ENCODE results near the gene STOM.
A peak's percentile ranks its signal among the peaks of the same experiment; 100 is the strongest.

STOM gene

DNA sequence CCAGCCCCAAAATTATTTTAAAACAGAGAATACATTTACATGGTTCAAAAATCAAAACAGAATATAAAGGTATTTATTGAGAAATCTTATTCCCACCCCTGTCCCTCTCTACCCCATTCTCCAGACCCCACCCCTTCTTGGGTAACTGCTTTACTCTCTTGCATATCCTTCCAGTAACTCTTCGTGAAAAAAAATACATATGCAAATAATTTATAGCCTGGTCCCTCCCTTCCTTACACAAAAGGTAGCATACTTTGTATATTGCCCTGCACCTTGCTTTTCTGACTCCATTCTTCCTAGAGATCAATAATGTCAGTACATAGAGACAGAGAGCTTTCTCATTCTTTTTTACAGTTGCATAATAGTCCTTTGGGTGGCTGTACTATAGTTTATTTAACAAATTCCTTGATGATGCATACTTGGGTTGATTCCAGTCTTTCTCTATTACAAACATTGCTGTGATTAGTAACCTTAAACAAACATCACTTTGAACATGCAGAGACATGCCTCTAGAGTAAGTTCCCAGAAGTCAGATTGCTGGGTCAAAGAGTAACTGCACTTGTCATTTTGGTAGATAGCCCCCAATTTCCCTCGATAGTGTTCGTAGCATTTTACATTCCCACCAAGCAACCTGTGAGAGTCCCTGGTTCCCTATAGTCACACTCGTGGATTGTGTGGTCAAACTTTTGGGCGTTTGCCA, 47.9 kb downstream of the STOM start:
- peak; percentile 87 for DNase-seq (ENCODE audit: low spot score)

DNA sequence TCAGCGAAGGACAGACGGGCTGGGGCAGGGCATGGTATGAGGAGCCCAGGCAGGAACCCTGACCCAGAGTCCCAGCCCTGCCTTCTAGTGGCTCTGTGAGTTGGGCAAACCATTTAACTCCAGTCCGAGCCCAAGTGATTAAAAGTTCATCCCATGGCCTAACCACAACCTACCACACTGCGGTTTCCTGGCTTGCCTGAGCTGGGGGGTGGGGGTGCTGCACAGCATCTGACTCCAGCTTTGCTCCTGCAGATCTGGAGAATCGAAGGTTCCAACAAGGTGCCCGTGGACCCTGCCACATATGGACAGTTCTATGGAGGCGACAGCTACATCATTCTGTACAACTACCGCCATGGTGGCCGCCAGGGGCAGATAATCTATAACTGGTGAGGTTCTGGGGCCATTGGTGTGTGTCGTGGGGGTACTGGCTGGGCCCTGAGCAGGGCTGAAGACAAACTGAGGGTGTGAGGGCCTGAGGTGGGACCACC, 49.0 kb downstream of the STOM start:
- no peak for DNase-seq (ENCODE audit: low spot score)

DNA sequence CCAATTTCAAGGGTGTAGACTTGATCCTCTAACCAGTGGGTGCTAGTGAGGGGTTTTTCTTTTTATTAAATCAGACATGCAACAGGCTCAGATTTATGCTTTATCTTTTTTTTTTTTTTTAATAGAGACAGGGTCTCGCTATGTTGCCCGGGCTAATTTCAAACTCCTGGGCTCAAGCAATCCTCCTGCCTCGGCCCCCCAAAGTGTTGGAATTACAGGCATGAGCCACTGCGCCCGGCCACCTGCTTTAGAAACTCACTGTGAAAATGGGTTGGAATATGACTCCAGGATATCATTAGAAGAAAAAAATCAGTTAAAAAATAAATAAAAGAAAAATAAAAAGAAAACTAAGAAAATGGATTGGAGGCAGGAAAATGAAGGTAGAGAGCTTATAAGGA, 50.7 kb downstream of the STOM start:
- DNase-seq (ENCODE audit: low spot score), result no peak

DNA sequence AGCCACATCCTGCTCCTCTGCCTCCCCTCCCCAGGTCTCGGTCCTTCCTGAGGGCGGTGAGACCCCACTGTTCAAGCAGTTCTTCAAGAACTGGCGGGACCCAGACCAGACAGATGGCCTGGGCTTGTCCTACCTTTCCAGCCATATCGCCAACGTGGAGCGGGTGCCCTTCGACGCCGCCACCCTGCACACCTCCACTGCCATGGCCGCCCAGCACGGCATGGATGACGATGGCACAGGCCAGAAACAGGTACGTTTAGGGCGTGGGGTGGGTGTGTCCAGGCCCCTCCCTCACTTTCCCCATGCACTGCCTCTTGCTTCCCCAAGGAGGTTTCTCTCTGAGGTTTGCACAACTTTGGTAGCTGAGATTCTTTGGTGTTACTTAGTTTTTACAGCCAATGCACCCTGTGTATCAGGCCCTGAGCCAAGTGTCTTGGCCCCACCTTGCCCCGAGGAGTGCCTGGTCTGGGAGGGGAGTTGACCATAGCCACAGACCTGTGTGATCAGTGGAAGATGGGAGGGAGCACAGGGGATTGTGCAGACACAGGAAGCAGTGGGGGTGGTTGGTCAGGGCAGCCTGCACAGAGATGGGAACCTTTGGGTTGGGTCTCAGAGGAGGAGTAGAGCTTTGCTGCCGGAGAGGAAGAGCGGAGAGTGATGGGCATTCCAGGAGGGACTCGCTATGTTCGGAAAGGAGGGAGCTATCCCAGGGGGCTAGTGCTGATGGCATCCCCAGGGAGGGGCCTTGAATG, 51.2 kb downstream of the STOM start:
- DNase-seq (ENCODE audit: low spot score), result no peak

DNA sequence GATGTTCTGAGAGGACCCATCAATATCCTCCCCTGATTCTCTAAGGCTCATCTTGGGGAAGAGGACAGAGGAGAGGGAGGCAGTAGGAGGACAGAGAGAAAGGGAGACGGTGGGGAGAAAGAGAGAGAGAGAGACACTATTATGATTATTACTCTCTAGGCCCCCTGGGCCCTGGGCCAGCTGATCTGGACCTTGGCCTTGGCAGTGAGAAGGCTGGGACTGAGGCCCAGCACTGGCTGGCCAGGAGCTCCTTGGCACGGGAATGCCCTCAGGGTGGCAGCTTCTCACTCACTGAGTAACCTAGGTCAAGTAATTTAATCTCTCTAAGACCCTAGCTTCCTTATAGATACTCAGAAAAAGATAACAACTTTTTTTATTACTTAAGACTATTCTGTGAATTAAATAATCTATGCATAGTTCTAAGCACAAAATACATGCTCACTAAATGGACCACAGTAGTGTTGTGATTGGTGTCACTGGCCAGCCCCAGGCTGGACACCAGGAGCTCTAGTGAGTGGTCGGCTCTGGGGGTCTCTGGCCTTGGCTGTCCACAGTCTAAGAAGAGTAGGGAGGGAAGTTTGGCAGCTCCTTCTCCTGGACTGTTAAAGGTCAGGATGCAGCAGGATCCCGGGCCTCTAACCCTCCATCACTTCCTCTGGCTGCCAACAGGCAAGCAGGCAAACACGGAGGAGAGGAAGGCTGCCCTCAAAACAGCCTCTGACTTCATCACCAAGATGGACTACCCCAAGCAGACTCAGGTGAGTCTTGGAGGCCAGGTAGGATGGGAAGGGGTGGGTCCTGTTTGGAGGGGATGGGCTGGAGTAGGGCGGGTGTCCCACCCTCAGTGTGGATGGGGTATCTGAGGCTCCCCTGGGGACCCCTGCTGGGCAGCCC, 52.1 kb downstream of the STOM start:
- no peak for DNase-seq (ENCODE audit: low spot score)

DNA sequence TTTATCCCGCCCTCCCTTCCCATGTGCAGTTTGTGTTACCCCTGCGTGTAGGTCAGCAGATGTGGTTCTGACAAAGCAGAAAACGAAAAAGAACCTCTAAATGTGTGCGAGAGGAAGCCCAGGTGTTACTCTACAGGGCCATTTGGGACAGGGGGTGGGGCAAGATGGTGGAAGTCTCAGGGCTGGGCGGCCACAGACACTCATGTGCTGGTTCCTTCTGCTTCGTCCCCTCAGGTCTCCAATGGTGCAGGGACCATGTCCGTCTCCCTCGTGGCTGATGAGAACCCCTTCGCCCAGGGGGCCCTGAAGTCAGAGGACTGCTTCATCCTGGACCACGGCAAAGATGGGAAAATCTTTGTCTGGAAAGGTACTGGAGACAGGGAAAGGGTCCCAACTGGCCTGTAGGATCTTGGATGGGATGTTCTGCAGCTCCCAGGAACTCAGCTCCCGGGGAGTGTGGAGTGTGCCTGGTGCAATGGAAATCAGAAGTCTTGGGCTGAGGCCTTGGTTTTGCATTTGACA, 53.1 kb downstream of the STOM start:
- no peak for DNase-seq (ENCODE audit: low spot score)

DNA sequence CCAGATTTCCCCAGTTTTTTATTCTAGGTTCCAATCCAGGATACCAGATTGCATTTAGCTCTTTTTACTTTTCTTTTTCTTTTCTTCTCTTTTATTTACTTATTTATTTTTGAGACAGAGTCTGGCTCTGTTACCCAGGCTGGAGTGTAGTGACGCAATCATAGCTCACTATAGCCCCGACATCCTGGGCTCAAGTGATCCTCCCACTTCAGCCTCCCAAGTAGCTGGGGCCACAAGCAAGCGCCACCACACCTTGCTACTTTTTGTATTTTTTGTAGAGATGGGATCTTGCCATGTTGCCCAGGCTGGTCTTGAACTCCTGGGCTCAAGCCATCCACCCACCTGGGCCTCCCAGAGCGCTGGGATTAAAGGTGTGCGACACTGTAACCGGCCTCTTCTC, 53.7 kb downstream of the STOM start:
- DNase-seq (ENCODE audit: low spot score), result no peak

DNA sequence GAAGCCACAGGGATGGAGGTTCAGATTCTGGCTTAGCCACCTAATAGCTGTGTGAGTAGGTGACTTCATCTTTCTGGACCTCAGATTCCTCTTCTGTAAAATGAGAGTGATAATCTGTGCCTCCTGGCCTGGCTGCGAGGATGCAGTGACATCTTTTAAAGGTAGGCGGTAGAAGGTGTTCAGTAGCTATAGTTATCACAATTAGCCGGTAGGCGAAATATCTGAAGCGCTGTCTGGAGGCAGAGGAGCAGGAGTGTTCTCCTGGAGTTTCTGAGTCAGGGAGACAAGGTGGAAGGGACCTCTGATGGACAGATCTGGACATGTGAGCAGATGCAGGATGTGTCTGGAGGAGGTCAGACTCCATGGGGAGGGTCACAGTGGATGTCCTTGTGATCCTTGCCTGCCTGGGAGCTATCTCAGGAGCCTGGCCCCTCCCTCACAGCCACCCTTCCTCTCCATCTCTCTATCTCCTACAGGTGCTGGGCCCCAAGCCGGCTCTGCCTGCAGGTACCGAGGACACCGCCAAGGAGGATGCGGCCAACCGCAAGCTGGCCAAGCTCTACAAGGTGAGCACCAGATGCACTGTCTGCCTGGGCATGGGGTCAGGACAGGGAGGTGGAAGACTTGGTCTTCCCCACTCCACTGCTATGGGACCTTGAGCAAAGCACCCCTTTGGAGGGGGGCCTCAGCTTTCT, 56.4 kb downstream of the STOM start:
- no peak for DNase-seq (ENCODE audit: low spot score)

DNA sequence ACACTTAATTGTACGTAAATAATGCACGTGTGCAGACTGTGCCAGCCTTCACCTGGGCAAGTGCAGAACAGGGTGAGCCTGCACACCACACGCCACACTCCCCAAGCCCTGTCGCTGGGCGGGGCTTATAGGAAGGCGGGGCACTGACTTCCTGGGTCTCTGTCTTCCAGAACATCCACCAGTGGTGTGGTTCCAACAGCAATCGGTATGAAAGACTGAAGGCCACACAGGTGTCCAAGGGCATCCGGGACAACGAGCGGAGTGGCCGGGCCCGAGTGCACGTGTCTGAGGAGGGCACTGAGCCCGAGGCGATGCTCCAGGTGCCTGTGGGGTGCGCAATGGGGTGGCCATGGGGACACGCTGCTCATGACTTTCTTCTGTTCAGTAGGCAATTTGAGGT, 57.9 kb downstream of the STOM start:
- DNase-seq (ENCODE audit: low spot score), result no peak

DNA sequence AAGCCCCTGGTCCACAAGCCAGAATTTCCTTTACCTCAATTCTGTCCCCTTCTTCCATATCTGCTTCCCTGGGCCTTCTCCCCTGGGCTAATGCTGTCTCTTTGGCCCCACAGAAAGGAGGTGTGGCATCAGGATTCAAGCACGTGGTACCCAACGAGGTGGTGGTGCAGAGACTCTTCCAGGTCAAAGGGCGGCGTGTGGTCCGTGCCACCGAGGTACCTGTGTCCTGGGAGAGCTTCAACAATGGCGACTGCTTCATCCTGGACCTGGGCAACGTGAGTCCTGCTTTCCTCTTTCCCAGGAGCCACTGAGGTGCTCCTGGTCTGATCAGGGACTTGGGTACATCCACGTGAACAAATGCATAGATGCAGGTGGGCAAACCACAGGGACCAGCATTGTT, 59.5 kb downstream of the STOM start:
- no peak for DNase-seq (ENCODE audit: low spot score)

DNA sequence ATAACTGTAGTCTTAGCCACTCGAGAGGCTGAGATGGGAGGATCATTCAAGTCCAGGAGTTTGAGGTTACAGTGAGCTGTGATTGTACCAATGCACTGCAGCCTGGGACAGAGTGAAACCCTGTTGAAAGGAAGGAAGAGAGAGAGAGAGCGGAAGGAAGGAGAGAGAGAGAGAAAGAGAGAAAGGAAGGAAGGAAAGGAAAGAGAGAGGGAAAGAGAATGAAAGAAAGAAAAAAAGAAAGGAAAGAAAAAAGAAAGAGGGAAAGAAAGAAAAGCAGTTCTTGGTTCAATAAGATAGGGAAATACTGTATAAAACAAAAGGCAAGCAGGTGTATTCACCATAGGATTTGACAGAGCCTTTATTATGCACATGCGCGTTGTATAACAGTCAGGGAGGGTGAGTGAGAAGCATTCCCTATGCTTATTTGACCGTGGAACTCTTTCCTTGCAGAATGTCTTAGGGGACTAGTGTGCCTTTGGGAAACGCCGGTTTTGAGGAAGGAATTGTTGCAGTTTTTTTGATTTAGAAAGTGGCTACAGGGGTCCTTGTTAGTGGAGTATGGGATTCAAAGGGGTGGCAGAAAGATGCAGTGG, 60.1 kb downstream of the STOM start:
- DNase-seq (ENCODE audit: low spot score), result no peak

DNA sequence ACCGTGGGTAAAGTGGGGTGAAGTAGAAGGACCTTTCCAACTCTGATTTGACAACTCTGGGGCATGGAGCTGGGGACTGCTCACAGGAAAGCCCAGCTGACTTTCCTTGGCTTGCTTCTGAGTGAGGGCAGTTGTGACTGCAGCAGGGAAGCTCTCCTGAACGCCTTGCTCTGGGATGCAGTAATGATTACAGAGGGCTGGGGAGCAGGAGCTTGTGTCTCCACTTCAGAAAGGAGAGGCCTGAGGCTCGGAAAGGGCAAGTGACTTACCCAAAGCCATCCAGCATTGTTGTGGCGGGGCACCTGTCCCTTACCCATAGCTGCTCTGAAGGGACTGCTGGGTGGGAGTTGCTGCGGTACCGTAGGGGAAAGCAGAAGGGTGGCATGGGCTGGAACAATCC, 60.9 kb downstream of the STOM start:
- no peak for DNase-seq (ENCODE audit: low spot score)

DNA sequence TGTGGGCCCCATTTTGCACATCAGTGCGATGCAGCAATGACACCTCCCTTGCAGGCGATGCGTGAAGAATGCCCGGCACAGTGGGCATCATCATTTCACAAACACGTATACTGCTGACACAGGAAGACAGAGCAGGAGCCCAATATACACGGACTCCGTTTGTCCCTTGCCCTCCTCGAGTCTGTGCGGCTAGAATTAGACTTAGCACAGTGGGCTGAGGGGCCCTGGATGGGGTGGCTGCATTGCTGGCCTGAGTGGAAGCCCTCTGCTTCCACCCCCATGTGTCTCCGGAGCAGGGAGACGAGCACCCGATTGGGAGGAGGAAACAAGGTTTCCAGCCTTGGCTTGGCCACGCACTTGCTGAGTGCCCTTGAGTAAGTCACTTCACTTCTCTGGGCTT, 61.3 kb downstream of the STOM start:
- DNase-seq (ENCODE audit: low spot score), result no peak

DNA sequence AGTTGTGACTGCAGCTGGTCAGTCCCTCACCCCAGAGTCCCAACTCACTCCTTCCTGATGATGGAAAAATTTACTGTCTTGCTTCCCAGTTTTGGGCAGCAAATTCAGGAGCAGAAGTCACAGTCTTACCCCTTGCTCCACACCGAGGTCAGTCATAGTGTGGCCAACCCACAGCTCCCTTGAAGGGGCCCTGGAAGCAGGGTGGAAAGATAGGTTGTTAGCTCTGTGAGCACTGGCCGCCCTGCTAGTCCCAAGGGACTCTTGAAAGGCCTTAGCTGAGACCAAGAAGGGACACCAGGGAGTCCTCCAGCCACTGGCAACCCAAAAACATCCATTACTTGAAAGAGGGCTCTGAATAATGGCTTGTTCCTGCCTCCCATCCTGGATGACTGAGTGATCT, 62.1 kb downstream of the STOM start:
- DNase-seq (ENCODE audit: low spot score), result no peak

DNA sequence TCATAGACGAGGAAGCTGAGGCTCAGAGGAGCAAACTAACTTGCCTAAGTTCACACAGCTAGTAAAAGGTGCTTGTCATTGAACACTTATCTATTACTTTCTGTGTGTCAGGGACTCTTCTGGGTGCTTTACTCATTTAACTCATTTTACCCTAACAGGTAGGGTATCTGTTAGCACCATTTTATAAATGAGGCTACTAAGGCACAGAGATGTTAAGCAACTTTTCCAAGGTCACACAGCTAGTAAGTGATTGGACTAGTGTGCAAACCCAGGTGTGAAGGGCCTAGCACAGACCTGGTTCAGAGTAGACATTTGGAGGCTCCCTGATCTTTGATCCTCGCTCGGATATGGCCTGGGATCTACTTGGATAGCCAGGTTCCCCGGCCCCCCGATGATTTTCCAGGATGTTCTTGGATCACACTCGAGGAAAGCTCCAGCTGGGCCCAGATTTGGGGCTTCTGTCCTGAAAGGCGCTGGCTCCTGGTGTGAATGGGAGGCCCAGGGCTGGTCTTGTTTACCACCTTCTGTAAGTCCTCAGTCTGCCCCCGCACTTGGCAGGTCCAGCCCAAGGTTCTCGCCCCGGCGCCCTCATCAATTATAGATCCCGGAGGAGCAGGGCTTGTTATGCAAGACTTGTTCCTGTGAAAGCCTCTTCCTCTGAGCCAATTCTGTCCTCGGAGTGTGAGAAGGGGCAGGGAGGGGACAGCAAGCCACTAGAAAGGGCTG, 64.6 kb downstream of the STOM start:
- no peak for DNase-seq (ENCODE audit: low spot score)

DNA sequence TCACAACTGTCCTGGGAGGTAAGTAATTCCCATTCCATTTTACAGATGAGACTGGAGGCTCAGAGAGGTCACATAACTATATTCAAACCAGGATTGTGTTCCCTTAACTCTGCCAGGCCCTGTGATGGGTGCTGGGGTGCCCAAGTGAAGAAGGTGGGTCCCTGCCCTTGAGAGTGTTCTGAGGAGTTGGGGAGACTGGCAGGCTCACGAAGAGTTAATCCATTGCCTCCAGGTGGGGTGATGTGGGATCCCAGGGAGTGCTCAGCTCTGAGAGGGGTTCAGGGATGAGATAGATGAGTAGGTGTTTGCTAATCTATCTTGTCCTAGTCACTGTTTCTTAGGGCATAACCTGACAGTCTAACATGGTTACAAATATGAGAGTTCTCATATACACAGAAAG, 65.3 kb downstream of the STOM start:
- no peak for DNase-seq (ENCODE audit: low spot score)

DNA sequence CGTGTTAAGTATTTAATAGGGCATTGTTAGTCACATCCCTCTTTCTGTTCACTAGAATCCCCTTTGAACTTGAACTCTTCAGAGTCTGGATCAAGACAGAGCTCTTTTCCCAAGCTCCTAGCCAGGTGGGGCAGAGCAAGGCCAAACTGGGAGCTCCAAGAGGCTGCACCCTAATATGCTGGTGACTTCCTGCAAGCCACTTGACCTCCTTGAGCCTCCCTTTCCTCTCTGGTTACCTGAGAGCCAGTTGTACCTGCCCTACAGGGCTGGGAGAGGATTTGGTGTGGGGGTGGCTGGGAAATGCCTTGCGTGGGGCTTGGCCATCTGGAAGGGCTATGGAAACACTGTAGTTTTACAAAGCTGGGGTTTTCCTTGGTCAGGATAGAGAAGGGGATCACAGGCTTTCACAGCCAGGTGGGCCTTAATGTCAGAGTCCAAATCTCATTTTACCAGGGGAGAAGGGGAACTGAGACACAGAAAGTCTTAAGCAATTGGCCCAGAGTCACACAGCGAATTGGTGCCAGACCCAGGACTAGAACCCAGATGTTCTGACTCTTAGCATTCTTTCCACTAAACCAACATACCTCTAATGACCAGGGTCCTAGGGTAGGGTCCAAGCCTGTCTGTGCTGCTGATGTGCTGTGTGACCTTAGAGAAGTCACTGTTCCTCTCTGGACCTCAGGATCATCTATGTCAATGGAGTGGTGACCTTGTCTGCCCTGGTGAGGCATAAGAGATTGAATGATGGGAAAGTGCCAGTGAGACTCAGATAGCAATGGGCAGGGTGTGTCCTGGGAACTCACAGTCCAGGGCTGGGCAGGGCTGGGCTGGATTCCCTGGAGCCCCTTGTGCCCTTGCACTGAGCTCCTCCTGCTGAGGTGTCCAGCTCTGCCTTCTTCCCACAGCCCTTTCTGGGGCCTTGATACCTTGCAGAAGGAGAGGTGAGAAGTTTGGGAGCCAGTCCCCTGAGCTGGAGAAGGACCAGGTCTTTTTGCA, 66.3 kb downstream of the STOM start:
- DNase-seq (ENCODE audit: low spot score), result no peak

DNA sequence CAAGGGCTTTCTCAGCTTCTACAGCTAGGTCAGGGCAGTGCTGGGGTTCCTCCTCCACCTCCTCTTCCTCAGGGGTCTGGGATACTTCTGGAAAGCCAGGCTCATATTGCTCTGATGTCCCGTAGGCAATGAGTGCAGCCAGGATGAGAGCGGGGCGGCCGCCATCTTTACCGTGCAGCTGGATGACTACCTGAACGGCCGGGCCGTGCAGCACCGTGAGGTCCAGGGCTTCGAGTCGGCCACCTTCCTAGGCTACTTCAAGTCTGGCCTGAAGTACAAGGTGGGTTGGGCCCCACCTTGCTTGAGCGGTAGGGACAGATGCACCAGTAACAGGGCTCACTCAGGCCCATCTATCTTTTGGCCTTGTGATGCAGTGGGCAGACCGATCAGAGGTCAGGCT, 67.3 kb downstream of the STOM start:
- DNase-seq (ENCODE audit: low spot score), result no peak

DNA sequence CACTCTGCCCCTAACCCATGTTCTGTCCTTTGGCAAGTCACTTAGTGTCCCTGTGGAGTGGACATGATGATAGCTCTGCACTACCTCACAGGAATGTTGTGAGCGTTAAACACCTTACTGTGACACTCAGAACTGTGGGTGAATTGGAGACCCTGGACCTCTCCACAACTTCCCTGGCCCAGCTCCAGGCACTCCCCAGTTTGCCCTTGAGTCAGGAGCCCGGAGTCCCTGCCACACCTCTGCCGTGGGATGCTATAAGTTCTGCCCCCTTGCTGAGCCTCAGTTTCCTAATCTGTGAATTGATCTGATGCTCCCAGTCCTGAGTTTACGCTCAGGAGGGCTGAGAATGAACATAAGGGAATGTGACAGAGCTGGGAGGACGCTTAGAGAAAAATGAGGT, 67.7 kb downstream of the STOM start:
- DNase-seq (ENCODE audit: low spot score), result no peak

DNA sequence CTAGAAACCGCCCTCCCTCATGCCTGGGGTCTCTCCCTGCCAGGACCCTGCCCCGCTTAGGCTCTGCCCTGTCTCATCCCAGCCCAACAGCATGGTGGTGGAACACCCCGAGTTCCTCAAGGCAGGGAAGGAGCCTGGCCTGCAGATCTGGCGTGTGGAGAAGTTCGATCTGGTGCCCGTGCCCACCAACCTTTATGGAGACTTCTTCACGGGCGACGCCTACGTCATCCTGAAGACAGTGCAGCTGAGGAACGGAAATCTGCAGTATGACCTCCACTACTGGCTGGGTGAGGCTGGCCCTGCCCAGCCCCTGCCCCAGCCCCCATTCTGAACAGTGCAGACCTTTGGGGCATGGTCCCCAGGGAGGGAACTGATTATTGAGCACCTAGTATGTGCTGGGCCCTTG, 68.2 kb downstream of the STOM start:
- no peak for DNase-seq (ENCODE audit: low spot score)

Measured in kidney tubule cell (primary cell).